ENCODE measurements around the gene TM4SF20. TPM values are rescaled to one million over a fixed set of nuclear protein-coding genes. Genes with fewer than 3 reads are reported as not detected.

The TM4SF20 gene
- polyA plus RNA-seq, 1 donor from 2014 or later: not detected

DNA sequence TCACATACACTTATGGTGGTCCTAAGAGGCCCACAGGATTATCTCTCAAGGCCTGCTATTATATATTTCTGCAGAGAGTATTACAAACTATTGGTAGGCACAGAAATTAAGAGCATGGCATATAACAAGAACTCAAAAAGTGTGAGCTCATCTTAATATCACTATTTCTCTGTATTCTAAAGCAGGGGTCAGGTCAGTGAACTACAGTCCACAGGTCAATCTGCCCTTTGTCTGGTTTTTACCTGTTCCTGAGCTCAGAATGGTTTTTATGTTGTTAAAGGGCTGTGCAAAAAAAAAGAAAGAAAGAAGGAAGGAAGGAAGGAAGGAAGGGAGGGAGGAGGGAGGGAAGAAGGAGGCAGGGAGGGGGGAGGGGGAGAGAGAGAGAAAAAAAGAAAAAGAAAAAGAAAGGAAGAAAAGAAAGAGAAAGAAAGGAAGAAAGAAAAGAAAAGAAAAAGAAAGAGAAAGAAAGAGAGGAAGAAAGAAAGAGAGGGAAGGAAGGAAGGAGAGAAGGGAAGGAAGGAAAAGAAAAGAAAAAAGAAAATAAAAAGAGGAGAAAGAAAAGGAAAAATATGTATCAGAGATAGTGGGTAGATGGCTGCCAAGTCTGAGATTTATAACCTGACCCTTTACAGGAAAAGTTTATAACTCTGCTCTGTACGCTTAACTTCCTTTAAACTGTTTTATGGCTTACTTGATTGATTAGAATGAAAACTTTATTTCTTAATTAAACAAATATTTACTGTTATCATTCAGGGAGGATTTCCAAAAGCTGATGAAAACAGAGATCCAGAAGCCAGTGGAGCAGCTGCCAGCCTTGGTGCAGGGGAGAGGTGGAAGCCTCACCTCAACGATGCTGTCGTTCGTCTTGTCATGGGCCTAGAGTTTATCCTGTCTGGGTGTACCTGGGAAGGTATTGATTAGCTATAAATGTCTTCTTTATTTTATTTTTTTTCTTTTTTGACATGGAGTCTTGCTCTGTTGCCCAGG, 19.9 kb upstream of the TM4SF20 start:
- Histone ChIP-seq H3K9me2 (ENCODE audit: insufficient read depth, low read length) (no peaks in the 10 kb centered on the region), H3K27ac (ENCODE audit: low read length) (no peak overlapping the region), H3K9ac (ENCODE audit: low read length) (no peak overlapping the region), H3F3A (ENCODE audit: insufficient read depth, low read length, poor library complexity, severe bottlenecking) (no peaks in the 10 kb centered on the region), H2AFZ (ENCODE audit: low read depth, low read length) (no peak overlapping the region), H3K4me3 (ENCODE audit: low read length) (no peak overlapping the region), H3K27me3 (ENCODE audit: insufficient read depth, low read depth, low read length) (no peaks in the 10 kb centered on the region), H4K20me1 (ENCODE audit: insufficient read depth) (no peaks in the 10 kb centered on the region), H3K9me3 (ENCODE audit: low read length) (no peaks in the 10 kb centered on the region), H3K79me2 (replicated peaks; ENCODE audit: insufficient read depth, low read length) (no peaks in the 10 kb centered on the region), H3K36me3 (ENCODE audit: insufficient read depth, low read length) (no peaks in the 10 kb centered on the region), H3K4me2 (ENCODE audit: low read length) (no peak overlapping the region)
- no peak for TF ChIP-seq RAD21 (conservative IDR thresholded peaks at IDR 0.05)
- TF ChIP-seq SMC3 (conservative IDR thresholded peaks at IDR 0.05; ENCODE audit: poor library complexity): no peak
- TF ChIP-seq, protein P1, sequence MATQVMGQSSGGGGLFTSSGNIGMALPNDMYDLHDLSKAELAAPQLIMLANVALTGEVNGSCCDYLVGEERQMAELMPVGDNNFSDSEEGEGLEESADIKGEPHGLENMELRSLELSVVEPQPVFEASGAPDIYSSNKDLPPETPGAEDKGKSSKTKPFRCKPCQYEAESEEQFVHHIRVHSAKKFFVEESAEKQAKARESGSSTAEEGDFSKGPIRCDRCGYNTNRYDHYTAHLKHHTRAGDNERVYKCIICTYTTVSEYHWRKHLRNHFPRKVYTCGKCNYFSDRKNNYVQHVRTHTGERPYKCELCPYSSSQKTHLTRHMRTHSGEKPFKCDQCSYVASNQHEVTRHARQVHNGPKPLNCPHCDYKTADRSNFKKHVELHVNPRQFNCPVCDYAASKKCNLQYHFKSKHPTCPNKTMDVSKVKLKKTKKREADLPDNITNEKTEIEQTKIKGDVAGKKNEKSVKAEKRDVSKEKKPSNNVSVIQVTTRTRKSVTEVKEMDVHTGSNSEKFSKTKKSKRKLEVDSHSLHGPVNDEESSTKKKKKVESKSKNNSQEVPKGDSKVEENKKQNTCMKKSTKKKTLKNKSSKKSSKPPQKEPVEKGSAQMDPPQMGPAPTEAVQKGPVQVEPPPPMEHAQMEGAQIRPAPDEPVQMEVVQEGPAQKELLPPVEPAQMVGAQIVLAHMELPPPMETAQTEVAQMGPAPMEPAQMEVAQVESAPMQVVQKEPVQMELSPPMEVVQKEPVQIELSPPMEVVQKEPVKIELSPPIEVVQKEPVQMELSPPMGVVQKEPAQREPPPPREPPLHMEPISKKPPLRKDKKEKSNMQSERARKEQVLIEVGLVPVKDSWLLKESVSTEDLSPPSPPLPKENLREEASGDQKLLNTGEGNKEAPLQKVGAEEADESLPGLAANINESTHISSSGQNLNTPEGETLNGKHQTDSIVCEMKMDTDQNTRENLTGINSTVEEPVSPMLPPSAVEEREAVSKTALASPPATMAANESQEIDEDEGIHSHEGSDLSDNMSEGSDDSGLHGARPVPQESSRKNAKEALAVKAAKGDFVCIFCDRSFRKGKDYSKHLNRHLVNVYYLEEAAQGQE (IDR thresholded peaks at IDR 0.05; ENCODE audit: borderline replicate concordance): no peak

DNA sequence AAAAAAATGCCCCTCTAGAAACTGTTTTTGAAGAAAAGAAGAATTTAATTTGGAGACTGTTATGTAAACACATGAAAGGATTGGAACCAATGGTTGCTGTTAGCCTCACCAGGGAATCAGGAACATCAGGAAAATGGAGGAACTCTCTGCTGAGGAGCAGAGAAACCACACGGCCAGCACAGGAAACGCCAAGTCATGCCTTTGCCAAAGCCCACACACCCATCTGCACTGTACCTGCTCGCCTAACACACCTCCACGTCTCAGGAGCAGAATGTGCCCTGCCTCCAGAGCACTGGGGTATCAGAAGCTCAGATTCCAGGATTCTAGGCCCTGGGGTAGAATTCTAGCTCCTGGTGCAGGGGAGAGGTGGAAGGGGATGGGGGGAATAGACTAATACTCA, 18.5 kb upstream of the TM4SF20 start:
- Histone ChIP-seq H4K20me1 (ENCODE audit: insufficient read depth) (no peaks in the 10 kb centered on the region), H3F3A (ENCODE audit: insufficient read depth, low read length, poor library complexity, severe bottlenecking) (no peaks in the 10 kb centered on the region), H3K4me3 (ENCODE audit: low read length) (no peak overlapping the region), H3K4me2 (ENCODE audit: low read length) (no peak overlapping the region), H3K79me2 (replicated peaks; ENCODE audit: insufficient read depth, low read length) (no peaks in the 10 kb centered on the region), H2AFZ (ENCODE audit: low read depth, low read length) (no peak overlapping the region), H3K9me3 (ENCODE audit: low read length) (no peaks in the 10 kb centered on the region), H3K27ac (ENCODE audit: low read length) (no peak overlapping the region), H3K9me2 (ENCODE audit: insufficient read depth, low read length) (no peaks in the 10 kb centered on the region), H3K9ac (ENCODE audit: low read length) (no peak overlapping the region), H3K27me3 (ENCODE audit: insufficient read depth, low read depth, low read length) (no peaks in the 10 kb centered on the region), H3K36me3 (ENCODE audit: insufficient read depth, low read length) (no peaks in the 10 kb centered on the region)
- TF ChIP-seq, protein P1 (IDR thresholded peaks at IDR 0.05; ENCODE audit: borderline replicate concordance): no peak
- TF ChIP-seq MXI1 (conservative IDR thresholded peaks at IDR 0.05; ENCODE audit: poor library complexity, severe bottlenecking): no peak
- no peak for TF ChIP-seq EP300 (conservative IDR thresholded peaks at IDR 0.05; ENCODE audit: poor library complexity, severe bottlenecking)
- TF ChIP-seq SMC3 (conservative IDR thresholded peaks at IDR 0.05; ENCODE audit: poor library complexity): no peak
- no peak for TF ChIP-seq RAD21 (conservative IDR thresholded peaks at IDR 0.05)
- TF ChIP-seq TAF1 (IDR thresholded peaks at IDR 0.05; ENCODE audit: low read depth): no peak
- TF ChIP-seq EZH2 (IDR thresholded peaks at IDR 0.05; ENCODE audit: borderline replicate concordance, insufficient read depth, low read length, poor library complexity, severe bottlenecking): no peak
- no peak for TF ChIP-seq CTCF (IDR thresholded peaks at IDR 0.05; ENCODE audit: poor library complexity, severe bottlenecking)
- no peak for TF ChIP-seq POLR2AphosphoS5 (IDR thresholded peaks at IDR 0.05)
